NCI-H2227 (cell line): ENCODE data around the gene ATP2B2.

Source experiments
- DNase-seq: peaks from one replicate; lab custom pipeline; 2025; ENCODE audit not compliant: unreplicated experiment; lab: John Stamatoyannopoulos, UW

The ATP2B2 gene

DNA sequence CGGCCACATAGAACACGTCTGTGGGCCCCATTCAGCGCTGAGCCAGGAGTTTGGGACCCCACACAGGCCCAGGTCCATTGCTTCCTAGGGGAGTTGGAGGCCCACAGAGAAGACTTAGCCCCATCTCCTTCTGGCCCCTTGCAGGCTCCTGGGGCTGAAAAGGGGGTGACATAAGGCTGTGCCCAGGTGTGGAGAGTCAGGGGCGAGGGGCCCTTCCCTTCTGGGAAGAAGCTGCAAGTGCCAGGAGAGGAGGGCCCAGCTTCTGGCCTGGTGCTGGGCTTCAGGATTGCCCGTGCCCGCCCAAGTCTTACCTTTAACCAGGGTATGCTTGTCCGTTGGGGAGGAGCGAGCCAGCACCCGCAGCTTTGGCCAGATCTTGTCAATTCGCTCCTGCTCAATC is 155.6 kb downstream of the ATP2B2 start:
- no peak for DNase-seq

DNA sequence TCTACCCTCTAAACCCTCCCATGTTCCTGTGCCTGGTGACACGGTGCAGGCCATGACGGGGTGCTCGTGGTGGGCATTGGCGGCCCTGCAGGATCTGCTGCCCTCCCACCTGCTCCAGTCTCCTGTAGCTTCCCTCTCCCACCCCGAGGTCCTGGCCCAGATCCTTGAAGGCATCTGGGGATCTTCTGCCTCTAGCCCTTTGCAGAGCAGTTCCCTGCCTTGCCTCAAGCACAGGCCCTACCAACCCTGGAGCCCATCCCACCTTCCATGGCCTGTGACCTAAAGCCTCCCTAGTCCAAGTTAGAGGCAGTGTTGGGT is 157.0 kb downstream of the ATP2B2 start:
- DNase-seq: no peak

DNA sequence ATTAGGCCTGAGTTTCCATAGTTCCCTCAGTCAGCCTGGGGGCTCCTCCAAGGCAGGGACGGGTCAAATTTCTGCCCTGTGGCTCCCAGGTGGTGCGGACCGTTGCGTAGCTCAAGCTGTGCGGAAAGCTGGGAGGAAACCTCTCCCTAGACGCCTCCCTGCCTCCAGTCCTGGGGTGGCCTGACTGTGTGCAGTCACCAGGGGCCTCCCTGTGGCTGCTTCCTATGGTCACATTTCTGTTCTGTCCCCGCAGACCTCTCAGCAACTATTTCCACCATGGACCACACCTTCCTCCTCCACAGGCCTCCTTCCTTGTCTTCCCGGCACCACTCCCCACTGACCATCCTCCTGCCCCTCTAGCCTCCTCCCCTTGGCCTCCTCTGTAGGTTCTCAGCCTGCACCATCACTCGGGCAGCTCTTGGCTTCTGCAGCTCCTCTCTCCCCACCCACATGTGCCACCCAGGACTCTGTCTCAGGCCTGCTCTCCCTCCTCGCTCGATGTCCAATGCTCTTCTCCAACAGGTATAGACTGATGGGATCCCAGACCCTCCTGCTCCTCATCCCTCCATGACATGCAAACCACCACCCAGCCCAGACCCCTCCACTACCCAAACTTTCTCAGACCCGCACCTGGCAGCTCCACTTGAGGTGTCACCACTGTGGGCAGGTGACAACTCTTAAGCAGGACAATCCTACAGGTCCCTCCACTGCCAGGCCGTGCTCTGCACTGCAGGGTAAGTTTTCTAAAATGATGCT is 157.6 kb downstream of the ATP2B2 start:
- no peak for DNase-seq

DNA sequence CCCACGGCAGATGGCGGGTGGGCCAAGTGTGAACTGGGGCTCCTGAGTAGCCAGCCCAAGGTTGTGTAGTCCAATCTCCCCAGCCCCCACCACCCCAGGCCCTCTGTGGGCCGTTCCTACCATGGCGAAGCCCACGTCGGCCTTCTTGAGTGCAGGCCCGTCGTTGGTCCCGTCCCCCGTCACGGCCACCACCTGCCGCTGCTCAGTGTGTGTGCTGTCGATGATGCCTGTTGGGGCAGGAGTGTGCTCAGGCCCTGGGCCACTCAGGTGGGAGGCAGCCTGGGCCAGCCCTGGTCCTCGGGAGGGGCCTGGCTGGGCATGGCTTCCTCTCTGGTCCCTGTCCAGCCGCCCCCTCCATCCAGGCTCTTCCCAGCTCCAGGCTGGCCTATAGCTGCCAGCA is 159.5 kb downstream of the ATP2B2 start:
- no peak for DNase-seq

DNA sequence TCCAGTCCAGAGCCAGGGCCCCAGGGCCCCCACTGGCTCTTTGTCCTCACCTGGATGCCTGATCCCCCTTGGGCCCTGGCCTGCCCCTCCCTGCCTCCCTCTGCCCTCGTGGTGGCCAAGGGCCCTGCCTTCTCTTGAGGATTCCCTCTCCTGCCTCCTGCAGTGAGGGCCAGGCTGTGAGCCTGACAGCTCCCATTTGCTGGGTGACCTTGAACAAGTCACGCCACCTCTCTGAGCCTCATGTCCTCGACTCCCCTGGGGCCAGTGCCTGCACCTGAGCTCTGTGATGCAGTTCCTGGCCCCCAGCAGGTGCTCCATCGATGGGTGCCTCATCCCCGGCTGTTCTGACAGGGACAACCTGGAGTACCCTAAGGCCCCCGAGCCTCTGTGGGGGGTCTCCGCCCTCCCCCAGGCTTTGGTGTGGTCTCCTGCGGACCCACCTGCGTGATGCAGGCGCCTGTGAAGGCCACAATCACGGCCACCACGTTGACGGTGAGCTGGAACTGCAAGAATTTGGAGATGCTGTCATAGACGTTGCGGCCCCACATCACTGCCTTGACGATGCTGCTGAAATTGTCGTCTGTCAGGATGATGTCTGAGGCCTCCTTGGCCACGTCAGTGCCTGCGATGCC is 160.3 kb downstream of the ATP2B2 start:
- DNase-seq: no peak

DNA sequence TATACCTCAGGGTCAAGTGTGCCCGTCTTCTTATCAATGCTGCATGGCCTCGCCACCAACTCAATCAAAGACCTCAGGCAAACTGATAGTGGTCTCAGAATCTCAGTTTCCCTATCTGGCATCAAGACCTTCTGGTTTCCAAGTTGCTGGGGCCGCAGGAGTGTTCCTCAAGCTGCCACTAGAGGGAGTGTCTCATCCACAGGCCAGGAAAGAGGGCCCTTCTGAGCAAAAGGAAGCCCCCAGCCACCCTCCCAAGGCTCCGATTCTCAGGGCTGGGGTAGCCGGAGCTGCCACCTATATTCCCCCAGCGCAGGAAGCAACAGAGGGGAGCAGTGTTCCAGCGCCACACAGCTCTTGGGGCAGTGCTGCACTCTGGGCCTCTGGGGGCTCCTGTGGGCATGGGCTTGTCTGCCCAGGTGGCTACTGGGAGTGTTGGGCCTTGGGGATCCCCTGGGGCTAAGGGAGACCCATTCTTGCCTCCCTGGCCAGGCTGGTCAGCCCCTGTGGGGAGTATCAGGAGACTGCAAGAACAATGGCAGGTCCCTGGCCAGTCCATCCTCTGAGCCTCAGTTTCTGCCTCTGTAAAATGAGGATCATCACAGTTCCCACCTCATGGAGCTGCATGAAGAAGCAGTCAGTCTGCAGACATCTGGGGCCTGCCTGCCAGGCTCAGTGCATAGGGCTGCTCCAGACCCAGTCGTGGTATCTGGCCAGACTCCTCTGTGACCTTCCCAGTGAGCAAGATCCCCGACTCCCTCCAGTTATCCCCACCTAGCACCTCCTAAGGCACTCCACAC is 161.0 kb downstream of the ATP2B2 start:
- peak; percentile 57 for DNase-seq

DNA sequence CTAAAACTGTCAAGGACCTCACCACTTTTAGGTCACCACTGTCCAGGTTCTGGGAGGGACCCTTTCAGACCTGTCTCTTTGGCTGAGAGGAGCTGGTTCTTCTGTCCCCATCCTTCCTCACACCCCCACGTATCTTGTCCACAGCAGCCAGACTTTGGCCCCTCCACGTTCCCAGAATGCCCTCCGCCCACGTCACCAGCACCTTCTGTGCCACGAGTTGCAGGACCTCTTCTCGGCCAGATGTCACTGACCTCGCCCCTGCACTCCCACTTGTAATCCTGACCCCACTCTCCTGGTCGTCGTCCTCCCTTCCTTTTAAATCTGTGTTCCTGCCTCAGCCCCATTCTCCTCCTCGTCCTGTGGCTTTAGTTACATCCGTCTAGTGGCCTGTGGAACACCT is 161.9 kb downstream of the ATP2B2 start:
- DNase-seq: no peak

DNA sequence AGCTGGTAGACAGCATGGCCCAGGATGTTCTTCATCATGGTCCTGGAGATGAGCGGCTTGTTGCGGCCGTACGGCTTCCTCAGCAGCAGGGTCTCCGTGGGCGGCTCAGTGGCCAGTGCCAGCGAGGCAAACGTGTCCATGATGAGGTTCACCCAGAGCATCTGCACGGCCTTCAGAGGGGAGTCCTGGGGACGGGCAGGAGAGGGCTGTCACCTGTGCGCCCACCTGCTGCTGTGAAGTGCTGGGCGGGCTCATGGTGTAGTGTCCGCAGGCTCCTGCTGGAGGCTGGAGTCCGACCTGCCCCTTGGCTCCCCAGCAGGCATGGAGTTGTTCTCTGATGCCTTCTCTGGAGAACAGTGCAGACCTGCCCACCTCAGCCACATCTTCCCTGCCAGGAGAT is 162.6 kb downstream of the ATP2B2 start:
- DNase-seq: no peak

DNA sequence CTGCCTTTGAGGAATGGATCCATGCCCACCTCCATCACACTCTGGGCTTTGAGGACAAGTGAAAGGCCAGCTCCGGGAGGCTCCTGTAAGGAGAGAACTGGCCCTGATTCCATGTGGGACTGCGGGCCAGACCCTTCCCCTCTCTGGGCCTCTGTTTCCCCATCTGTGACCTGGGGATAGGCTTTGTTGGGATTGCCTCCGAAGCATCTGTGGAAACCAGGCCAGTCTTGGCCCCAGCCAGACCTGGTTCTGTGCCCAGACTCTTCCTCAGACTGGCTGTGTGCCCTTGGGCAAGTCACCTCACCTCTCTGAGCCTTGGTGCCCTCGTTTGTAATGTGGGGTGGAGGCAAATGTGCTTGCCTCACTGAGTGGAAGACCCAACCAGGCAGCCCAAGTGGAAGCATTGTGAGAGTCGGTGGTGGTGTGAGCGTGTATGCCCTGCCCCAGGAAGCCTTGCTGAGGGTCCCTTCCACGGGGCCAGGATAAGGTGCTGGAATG is 163.4 kb downstream of the ATP2B2 start:
- DNase-seq: no peak

DNA sequence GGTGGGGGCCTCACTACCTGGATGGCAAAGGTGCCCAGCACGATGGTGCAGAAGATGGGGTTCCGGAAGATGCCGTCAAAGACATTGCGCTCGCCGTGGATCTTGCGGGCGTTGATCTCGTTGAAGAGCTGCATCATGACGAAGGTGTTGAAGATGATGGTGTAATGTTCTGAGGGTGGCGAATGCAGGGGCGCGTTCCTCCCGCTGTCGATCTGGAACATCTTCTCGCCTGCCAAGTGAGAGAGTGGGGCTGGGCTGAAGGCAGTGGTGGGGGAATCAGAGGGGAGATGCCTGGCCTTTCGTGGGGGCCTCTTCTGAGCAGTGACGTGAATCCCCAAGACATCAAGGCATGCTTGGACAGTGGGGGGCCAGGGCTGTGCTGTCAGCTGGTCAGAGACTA is 164.9 kb downstream of the ATP2B2 start:
- DNase-seq: no peak

DNA sequence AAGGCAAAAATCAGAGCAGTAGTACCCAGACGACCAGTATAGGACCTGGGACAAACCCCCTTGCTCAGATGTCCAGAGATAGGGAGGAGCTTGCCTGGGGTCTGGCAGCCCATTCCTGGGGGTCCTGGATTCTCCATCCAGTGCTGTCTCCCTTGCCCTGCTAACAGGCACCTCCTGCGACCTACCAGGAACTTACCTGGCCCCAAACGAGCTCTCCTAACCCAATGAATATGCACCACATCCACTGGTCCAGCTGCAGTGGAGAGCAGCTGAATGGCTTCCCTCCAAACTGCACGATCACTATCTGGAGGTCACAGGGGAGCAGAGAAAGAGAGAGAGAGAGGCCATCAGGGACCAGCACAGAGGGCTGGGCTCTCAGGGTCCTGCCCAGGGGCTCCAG is 165.3 kb downstream of the ATP2B2 start:
- no peak for DNase-seq

DNA sequence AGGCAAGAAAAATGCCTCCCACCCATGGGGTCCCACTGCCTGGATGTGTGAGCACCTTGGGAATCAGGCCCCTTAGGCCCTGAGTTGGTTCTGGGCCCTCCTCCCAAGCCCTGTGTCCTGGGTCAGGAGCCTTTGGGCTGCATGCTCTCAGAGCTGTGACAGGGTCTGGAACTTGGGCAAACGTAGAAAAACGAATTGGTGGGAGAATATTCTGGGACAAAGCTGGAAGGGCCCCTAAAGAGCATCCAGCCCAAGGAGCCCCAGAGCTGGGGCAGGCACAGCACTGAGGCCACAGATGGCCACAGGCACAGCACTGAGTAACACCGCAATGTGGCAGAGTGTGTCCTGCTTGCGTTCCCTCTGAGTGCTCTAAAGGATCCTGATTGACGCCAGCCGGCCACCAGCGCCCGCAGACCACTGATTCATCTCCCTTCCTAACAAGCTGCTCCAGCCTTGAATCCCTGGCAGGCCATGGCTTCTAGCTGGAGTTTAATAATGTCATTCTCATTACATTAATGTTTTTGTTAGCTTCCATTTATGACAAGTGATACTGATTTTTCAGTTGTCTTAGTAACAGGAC is 165.9 kb downstream of the ATP2B2 start:
- DNase-seq: no peak

DNA sequence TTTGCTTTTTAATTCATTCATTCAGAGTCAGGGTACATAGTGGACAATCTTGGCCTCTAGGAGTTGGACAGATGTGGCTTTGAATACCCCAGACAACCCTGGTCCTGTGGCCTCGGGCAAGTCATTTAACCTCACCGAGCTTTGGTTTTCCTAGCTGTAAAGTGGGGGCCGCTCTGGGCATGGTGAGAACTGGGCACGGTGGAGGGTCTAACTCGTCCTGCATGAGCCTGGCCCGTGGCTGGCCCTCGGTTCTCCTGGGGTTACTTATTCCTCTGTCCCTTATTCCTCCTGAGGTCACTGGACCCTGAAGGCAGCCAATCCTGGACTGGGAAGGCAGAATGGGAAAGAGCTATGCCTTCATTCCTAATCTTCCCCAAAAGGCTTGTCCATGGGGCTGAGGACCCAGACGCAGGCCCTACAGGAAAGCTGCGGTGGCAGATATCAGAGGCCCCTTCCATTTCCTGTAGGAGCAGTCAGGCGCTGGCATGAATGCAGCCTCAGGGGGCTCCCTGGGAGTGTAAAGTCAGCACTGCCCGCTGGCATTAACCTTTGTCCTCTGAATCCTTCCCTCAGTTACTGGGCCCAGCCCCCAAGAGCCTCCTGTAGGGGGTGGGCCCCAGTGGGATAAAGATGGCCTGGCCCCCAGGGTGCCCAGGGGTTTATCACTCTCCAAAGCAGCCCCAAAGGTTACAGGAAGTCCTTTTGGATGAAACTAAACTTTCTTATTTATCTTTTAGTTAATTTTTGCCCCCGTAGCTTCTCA is 166.6 kb downstream of the ATP2B2 start:
- DNase-seq: no peak

DNA sequence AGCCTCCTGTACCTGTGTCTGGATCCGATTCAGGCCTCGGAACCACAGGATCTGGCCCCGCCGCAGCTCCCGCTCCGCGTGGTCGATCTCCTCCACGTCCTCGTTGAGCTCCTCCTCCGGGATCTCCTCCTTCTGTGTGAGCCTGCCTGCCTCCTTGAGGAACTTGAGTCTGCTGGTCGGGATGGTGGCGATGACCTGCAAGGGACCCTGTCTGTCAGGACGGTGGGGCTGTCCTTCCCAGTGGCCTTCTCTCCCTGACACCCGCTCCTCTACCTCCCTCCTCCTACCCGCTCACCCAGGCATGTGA is 167.3 kb downstream of the ATP2B2 start:
- DNase-seq: no peak

DNA sequence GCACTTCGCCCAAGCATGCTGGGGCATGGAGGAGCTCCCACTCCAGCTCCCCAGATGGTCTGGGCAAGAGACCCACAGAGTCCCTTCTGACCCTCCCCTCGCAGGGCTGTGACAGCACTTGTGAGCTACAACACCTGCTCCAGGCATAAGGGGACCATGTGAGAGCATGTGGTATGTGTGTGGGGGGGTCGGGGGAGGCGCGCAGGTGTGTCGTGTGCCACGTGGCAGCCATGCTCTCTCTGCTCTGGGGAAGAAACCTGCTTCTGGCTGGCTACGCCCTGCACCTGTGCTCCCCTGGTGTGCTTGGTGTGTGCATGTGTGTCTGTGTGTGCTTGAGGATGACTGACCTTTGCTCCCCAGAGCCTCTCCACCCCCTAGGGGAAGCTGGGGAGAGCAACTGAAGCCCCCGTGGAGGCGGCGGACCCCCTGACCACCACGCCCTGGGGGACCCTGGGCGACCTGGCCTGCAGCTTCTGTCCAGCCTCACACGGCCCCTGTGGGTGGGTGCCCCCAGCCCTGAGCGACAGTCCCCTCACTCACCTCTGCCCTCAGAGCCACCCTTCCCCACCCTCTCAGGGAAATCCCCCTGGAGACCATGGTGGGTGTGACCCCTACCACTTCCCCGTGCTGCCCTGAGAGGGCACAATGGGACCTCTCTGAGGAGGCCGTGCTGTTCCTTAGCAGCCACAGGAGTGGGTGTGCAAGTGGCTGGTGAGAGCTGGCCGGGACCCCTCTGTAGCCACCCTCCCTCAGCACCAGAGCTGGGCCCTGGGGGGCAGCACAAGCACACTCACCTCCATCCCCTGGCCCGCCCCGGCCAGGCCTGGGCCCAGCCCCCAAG is 167.8 kb downstream of the ATP2B2 start:
- no peak for DNase-seq

DNA sequence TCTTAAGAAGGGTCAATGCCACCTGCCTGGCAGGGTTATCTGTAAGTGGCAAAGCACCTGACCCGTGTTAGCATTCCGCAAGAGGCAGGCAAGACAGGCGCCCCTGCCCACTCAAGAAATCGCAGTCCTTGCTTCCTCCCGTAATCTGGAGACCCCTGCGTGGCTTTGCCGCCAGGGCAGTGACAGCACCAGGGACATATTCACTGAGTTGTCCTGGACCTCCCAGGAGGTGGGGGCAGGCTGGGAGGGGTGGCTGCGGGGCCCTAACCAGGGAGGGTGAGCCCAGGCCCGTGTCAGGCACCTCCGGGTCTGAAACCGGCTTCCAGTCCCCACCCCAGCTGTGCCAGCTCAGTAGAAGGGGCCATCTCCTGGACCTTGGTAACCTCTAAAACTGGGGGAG is 168.6 kb downstream of the ATP2B2 start:
- no peak for DNase-seq

DNA sequence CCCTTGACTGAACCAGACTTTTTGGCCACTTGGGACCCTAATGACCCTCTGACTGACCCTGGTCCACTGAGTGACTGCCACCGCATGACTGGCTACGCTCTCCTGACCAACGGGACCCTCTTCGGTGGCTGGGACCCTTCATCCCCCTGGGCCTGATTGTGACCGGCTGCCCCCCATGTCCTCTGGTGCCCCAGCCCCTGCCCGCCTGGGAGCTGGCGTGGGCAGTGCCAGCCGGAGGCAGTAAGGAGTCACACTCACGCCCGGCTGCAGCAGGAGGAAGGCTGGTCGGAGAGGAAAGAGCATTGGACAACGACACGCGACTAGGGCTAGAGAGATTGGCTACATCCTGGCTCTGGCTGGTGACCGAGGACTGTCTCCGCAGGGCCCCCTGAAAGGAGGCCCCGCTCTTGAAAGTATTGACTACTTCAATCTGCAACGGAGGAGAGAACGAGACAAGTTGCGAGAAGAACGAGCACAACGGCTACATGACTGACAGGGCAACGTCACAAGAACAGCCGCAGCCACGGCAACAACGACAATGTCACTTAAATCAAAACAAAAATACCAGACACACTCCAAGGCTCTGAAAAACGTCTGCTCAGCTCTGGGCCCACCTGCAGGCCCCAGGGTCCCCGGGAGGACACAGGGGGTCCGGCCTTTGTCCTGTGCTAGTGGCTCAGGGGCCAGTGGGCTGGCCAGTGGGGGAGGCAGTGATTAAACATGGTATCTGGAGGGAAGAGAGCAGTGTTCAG is 169.3 kb downstream of the ATP2B2 start:
- no peak for DNase-seq

DNA sequence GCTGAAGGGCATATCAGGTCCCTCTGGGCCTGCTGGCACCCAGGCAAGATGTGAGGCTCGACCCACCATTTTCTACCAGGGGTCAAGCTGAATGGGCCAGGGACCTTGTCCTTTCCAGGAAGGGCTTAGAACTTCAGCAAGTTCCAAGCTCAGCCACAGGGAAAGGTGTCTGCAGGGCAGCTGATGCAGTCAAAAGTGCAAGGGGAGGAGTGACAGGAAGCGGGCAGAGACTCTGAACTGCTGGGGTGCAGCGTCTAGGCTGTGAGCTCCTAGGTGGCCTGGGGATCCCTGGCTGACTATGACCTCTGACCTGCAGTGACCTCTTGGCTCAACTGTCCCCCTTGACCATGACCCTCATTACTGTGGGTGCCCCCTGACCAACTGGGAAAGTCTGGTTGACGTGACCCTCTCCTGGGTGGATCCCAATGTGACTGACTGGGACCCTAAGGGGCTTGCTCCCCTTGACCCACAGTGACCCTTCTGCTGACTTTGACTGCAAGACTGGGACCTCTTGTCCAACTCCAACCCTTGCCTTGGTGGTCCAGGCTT is 170.1 kb downstream of the ATP2B2 start:
- no peak for DNase-seq

DNA sequence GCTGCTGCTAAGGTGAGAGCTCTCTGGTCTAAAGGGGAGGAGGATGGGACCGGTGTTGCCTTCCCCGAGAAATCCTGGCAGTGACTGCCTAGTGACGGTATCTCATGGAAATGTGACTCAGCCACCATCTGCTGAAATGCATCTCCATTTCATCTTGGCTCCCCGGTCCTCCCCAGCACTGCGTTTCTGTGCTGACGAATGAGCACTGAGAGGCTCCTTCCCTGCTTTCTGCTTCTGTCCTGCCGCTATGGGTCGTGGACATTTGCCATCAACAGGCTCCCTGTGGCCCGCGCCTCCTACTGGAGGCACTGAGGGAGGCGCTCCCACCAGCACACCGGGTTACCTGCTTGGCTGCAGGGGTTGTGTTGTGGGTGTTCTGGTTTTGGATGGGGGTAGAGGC is 170.9 kb downstream of the ATP2B2 start:
- no peak for DNase-seq
